Type B pancreatic cell (in vitro differentiated cells): ENCODE data around the gene SLC34A3. TPM values are rescaled to one million over a fixed set of nuclear protein-coding genes. Genes with fewer than 3 reads are reported as not detected.

Experiments used
- DNase-seq: peaks from one replicate; pipeline ENCODE4 v3.0.0; 2021; ENCODE audit warnings: mixed read lengths; ENCODE audit not compliant: unreplicated experiment; ENCODE audit errors: extremely low spot score
- H3K27ac Mint-ChIP-seq: 2 replicates; pipeline ENCODE4 v1.8.0; 2021; ENCODE audit warnings: mild to moderate bottlenecking, mixed read lengths
- H3K27me3 Mint-ChIP-seq: 2 replicates; pipeline ENCODE4 v1.8.0; 2021; ENCODE audit warnings: mixed read lengths
- H3K36me3 Mint-ChIP-seq: 2 replicates; pipeline ENCODE4 v1.8.0; 2021; ENCODE audit warnings: mixed read lengths
- H3K4me1 Mint-ChIP-seq: one replicate; pipeline ENCODE4 v1.8.0; 2021; ENCODE audit warnings: mixed read lengths; ENCODE audit not compliant: unreplicated experiment
- H3K4me3 Mint-ChIP-seq: 2 replicates; pipeline ENCODE4 v1.8.0; 2021; ENCODE audit warnings: mild to moderate bottlenecking, mixed read lengths
- H3K9me3 Mint-ChIP-seq: 2 replicates; pipeline ENCODE4 v1.8.0; 2021; ENCODE audit warnings: mixed read lengths
- CTCF ChIP-seq: fragments of 200-600 bp; sonication (generic); conservative IDR thresholded peaks from 2 replicates; pipeline ENCODE4 v1.5.0; 2021; ENCODE audit warnings: antibody characterized with exemption, mild to moderate bottlenecking
- total RNA-seq: library from RNA; stranded (reverse); gene quantifications from 2 replicates; pipeline ENCODE4 v1.2.1, GENCODE V29; 2021; ENCODE audit warnings: low replicate concordance

Gene SLC34A3
- total RNA-seq, 1 donor from 2014 or later, result 0.41 TPM

- Mint-ChIP-seq H3K4me1 (peaks cover 5% of the 10 kb centered on the region), H3K4me3 (peak overlapping the region; percentile 75), H3K27me3 (peaks cover 3% of the 10 kb centered on the region)
Measured at GRCh38 chr9:137227853-137228505, 2.7 kb upstream of the SLC34A3 start.

GRCh38 chr9:137228506-137228967 lies 2.2 kb upstream of the SLC34A3 start:
- H3K36me3 Mint-ChIP-seq, result no peaks in the 10 kb centered on the region
- peaks cover 3% of the 10 kb centered on the region for H3K27me3 Mint-ChIP-seq
- no peak overlapping the region for H3K4me3 Mint-ChIP-seq
- DNase-seq, result no peak
- H3K27ac Mint-ChIP-seq, result no peak overlapping the region
- no peak for TF ChIP-seq CTCF
- H3K4me1 Mint-ChIP-seq, result peaks cover 5% of the 10 kb centered on the region
- H3K9me3 Mint-ChIP-seq, result no peaks in the 10 kb centered on the region

More at GRCh38 chr9:137227853-137228505, 2.7 kb upstream of the SLC34A3 start:
- no peak for DNase-seq
- no peak for TF ChIP-seq CTCF
- Mint-ChIP-seq H3K27ac (peak overlapping the region; percentile 91), H3K36me3 (no peaks in the 10 kb centered on the region), H3K9me3 (no peaks in the 10 kb centered on the region)

GRCh38 chr9:137228968-137229896 lies 1.5 kb upstream of the SLC34A3 start:
- Mint-ChIP-seq H3K4me1 (peaks cover 5% of the 10 kb centered on the region), H3K9me3 (no peaks in the 10 kb centered on the region), H3K36me3 (no peaks in the 10 kb centered on the region), H3K4me3 (no peak overlapping the region), H3K27ac (no peak overlapping the region), H3K27me3 (peaks cover 3% of the 10 kb centered on the region)
- no peak for TF ChIP-seq CTCF
- no peak for DNase-seq

- no peaks in the 10 kb centered on the region for H3K36me3 Mint-ChIP-seq
- peaks cover 5% of the 10 kb centered on the region for H3K4me1 Mint-ChIP-seq
- no peaks in the 10 kb centered on the region for H3K9me3 Mint-ChIP-seq
- no peak overlapping the region for H3K4me3 Mint-ChIP-seq
- no peak overlapping the region for H3K27ac Mint-ChIP-seq
- TF ChIP-seq CTCF, result no peak
- DNase-seq, result no peak
- H3K27me3 Mint-ChIP-seq, result peaks cover 3% of the 10 kb centered on the region
Measured at GRCh38 chr9:137229903-137230704, 597 bp upstream of the SLC34A3 start.

- DNase-seq, result no peak
- TF ChIP-seq CTCF, result no peak
- Mint-ChIP-seq H3K27ac (no peak overlapping the region), H3K4me3 (no peak overlapping the region), H3K4me1 (peaks cover 5% of the 10 kb centered on the region), H3K27me3 (peaks cover 3% of the 10 kb centered on the region), H3K36me3 (no peaks in the 10 kb centered on the region), H3K9me3 (no peaks in the 10 kb centered on the region)
Measured at GRCh38 chr9:137231372-137232039, 805 bp downstream of the SLC34A3 start.
